ENCODE results near the gene PLXNA2.

DNA sequence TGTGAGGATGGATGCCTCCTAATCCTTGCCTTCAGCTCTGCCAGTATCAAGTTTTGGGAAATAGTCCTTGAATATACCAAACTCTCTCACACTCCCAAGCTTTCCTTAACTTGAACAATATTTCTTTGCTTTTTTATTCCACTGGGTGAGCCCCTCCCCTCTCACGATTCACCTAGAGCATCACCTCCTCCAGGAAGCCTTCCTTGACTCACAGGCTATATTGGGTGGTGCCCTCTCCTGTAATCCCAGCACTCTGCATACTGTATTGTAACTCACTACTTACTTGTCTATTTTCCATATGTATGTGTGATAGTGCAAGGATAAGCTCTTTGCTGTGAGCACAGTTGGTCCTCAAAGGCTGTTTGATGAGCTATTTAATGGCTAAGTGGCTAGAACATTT is 114.7 kb downstream of the PLXNA2 start:
- TF ChIP-seq CTCF (IDR thresholded peaks at IDR 0.05) (no peak), POLR2A (IDR thresholded peaks at IDR 0.05) (no peak), POLR2AphosphoS5 (IDR thresholded peaks at IDR 0.05; ENCODE audit: insufficient read depth in 1 of 2, low read depth in 1 of 2) (no peak)

All from vagina (tissue), 2 donors.